ENCODE results near the gene COP1.

GRCh38 chr1:176205332-176205914 lies 1.7 kb downstream of the COP1 start:
- no peak for TF ChIP-seq ISL1 (CRISPR knock-in tag; IDR thresholded peaks at IDR 0.05)
- TF ChIP-seq ZFP30 (CRISPR knock-in tag; IDR thresholded peaks at IDR 0.05), result no peak
- no peak for TF ChIP-seq CREB5 (CRISPR knock-in tag; IDR thresholded peaks at IDR 0.05; ENCODE audit: low read depth)

All from SK-N-SH treated with all-trans-retinoic acid at 6 μM for 48 hours (cell line).